ENCODE measurements around the gene CCDC141.
"Not testable (repeated sequence)": the region's sequence is repeated elsewhere in the genome, so short reads cannot be mapped to it uniquely, and the experiment has no call there.

Gene CCDC141, protein sequence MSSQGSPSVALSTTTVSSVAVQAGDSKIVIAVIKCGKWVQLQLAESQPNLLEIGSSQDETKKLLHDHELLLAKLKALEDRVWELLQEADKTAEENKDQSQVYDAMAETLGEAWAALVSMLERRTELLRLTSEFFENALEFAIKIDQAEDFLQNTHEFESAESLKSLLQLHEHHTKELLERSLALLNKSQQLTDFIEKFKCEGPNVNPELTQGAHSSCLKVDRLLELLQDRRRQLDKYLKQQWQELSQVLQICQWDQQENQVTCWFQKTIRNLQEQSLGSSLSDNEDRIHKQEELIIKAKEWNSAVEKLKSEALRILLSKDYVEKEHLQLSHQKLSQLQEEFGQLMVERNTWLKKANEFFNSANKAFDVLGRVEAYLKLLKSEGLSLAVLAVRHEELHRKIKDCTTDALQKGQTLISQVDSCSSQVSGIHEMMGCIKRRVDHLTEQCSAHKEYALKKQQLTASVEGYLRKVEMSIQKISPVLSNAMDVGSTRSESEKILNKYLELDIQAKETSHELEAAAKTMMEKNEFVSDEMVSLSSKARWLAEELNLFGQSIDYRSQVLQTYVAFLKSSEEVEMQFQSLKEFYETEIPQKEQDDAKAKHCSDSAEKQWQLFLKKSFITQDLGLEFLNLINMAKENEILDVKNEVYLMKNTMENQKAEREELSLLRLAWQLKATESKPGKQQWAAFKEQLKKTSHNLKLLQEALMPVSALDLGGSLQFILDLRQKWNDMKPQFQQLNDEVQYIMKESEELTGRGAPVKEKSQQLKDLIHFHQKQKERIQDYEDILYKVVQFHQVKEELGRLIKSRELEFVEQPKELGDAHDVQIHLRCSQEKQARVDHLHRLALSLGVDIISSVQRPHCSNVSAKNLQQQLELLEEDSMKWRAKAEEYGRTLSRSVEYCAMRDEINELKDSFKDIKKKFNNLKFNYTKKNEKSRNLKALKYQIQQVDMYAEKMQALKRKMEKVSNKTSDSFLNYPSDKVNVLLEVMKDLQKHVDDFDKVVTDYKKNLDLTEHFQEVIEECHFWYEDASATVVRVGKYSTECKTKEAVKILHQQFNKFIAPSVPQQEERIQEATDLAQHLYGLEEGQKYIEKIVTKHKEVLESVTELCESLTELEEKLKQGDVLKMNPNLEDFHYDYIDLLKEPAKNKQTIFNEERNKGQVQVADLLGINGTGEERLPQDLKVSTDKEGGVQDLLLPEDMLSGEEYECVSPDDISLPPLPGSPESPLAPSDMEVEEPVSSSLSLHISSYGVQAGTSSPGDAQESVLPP (N-terminal part only)

DNA sequence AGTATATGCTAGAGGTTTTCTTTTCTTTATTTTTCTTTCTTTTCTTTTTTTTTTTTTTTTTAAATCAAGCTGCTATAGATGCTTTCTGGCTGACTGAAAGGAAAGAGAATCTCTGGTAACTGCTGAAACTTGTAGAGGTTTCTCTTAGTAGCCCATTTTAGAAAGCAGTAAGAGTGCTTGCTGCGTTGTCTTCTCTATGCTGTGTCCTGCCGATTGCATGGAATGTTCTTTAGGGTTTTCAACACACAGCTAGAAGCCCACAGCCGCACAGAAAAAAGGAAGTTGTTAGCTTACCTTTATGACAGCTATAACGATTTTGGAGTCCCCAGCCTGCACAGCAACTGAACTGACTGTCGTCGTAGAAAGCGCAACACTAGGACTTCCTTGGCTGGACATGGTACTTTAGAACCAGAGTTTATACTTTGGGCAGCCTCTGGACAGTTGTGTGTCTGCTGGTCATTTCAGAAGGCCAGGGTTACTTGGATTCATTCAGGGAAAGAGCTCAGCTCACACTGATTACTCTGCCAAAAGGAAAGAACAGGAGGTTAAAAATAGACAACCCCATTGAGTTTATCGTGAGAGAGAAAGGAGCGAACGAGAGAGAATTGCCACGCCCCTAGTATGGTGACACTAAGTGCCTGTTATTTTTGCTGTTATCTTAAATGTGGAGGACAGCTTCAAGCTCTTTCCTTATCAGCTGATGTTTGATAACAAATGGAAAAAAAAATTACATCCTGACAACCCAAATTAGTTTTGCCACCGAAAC lies at the start of gene CCDC141:
CCDC141 (minus strand) TSS at position 592 of the 766 bp plus-strand sequence; CDS start at position 396, 196 bp downstream.
- no peak for DNase-seq (ENCODE audit: low read depth)

DNA sequence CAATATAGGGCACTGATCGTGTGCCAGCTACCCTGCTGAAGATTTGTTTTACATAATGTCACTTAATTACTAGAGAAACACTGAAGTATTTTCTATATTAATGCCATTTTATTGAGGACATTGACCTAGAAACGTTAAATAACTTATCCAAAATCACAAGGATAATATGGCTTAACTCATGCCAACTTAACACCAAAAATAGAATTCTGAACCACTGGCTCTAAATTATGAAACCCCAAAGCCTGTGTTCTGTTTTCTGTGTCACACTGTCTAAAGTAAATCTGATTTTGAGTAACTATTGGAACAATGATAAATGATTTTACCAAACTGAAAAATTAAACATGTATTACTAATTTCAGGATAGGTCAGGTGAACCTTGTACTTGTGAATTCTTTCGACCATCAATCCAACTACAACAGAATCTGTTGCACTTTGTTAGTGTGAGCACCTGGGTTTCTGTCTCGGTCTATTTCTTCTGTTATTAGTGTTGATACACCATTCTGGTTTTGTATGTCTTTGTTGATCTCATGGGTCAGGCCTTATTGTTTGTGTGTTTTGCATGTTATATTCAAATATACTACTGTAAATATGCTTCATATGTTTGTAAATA lies 48.2 kb upstream of the CCDC141 start:
- no peak for DNase-seq (ENCODE audit: low read depth)

DNA sequence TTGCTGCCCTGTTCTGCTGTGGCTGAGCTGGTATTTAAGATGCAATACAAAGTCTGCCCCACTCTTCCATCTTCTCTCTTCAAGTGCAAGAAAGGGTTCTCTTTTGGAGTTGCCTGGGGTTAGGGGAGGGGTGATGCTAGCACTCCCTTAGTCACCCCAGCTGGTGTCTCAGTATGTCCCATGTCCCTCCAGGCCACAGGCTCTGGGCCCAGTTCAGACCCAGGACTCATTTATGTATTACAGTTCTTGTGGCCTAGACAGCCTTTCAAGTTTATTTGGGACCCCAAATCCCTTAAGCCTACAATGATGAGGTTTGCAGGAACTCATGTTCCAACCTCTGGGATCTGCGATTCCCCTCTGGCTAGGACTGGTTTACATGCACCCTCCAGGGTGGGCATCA lies 47.2 kb upstream of the CCDC141 start:
- DNase-seq (ENCODE audit: low read depth), result no peak

DNA sequence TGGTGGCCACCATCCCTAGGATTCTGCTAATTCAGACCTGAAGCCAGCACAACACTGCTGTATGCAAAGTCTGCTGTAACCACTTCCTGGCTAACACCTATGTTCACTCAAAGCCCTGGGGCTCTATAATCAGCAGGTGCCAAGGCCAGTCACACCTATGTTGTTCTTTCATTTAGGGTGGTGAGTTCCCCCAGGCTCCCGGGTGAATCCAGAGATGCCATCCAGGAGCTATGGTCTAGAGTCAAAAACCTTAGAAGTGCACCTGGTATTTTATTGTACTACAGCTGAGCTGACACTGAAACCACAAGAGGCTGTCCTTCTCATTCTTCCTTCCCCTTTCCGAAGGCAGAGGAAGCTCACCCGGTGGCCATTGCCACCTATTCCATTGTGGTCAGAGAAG lies 46.2 kb upstream of the CCDC141 start:
- DNase-seq (ENCODE audit: low read depth), result no peak

DNA sequence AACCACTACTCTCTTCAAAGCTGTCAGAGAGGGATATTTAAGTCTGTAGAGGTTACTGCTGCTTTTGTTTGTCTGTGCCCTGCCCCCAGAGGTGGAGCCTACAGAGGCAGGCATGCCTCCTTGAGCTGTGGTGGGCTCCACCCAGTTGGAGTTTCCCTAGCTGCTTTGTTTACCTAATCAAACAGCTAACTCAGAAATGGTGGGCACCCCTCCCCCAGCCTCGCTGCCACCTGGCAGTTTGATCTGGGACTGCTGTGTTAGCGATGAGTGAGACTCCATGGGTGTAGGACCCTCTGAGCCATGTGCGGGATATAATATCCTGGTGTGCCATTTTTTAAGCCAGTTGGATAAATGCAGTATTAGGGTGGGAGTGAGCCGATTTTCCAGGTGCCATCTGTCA lies 43.0 kb upstream of the CCDC141 start:
- DNase-seq (ENCODE audit: low read depth), result not testable (repeated sequence)

DNA sequence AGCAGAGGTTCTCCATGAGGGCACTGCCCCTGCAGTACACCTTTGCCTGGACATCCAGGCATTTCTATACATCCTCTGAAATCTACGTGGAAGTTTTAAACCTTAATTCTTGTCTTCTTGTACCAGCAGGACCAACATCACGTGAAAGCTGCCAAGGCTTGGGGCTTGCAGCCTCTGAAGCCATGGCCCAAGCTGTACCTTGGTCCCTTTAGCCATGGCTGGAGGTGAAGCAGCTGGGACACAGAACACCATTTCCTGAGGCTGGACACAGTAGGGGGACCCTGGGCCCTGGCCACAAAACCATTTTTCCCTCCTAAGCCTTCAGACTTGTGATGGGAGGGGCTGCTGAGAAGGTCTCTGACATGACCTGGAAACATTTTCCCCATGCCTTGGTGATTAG lies 32.8 kb upstream of the CCDC141 start:
- DNase-seq (ENCODE audit: low read depth), result no peak

DNA sequence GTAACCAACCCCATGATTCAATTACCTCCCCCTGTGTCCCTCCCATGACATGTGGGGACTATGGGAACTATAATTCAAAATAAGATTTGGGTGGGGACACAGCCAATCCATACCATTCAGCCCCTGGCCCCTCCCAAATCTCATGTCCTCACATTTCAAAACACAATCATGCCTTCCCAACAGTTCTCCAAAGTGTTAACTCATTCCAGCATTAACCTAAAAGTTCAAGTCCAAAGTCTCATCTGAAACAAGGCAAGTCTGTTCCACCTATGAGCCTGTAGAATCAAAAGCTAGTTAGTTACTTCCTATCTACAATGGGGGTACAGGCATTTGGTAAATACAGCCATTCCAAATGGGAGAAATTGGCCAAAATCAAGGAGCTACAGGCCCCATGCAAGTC lies 32.0 kb upstream of the CCDC141 start:
- no peak for DNase-seq (ENCODE audit: low read depth)

DNA sequence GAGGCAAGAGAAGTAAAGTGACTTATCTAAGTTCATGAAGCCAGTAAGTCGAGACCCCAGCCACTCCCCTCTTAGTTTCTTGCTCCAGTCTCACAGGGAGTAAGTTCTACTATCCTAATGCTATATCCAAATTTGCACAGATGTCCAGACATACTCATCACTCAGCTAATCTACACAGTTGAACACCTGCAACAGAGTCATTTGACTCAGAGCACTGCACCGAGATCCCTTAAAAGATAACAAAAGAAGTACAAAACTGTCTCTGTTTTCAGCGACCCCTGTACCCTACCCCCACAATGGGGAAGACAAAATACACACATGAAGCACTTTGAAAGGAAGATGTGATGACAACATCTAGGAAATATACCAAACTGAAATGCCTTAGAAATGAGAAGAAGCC lies 22.6 kb upstream of the CCDC141 start:
- DNase-seq (ENCODE audit: low read depth), result no peak

DNA sequence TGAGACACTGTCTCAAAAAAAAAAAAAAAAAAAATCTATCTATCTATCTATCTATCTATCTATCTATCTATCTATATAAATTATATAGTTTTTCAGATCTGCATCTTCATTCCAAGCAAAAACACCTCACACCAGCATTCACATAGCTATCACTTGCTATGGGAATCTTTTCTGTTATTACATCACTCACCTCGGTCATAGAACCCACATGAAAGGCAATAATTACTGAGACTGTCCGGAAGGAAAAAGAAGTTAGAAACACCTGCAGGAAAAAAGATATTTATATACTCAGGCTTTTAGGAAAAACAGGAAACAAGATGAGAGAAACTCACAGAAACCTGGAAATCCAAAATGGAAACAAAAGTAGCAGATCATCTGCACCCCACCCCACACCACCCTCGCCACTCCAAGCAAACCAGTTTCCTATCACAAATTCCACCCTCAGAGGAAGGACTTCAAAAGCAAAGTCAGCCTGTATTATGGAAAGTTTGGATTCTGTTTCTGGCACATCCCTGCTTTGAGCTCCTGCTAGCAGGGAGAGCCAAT lies 21.9 kb upstream of the CCDC141 start:
- DNase-seq (ENCODE audit: low read depth), result no peak

DNA sequence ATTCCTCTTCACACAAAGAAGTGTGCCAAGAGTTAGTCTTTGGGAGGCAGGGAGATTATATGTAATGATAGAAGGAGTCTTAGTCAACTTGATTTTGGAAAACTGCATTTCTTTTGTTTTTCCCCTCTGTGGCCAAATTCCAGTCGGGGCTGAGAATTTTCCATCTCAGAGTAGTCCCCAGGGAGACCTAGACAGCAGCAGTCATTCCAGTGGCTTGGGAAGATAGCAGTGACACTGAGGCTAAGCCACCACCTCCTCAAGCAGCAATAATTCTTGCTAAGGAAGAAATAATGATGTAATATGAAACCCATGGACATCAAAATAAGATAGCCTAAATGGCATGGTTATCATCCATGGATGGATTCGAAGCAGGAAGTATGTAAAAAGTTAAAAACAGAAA lies 21.0 kb upstream of the CCDC141 start:
- DNase-seq (ENCODE audit: low read depth), result no peak

DNA sequence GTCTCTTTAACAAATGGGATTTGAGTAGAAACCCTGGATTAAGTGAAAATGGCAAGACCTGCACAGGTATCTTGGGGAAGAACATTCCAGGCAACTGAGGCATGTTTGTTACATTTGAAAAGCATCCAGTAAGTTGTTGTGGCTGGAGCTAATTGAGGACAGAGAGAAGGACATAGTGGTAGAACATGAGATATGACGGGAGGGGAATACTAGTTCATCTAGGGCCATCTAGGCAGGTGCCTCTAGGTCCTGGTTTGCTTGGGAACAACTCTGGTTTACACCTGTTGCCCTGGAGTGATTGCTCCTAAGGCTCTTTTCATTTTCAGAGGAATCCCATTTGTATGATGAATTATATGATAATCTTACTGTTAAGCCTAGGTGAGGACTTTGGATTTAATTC lies 19.7 kb upstream of the CCDC141 start:
- DNase-seq (ENCODE audit: low read depth), result no peak

DNA sequence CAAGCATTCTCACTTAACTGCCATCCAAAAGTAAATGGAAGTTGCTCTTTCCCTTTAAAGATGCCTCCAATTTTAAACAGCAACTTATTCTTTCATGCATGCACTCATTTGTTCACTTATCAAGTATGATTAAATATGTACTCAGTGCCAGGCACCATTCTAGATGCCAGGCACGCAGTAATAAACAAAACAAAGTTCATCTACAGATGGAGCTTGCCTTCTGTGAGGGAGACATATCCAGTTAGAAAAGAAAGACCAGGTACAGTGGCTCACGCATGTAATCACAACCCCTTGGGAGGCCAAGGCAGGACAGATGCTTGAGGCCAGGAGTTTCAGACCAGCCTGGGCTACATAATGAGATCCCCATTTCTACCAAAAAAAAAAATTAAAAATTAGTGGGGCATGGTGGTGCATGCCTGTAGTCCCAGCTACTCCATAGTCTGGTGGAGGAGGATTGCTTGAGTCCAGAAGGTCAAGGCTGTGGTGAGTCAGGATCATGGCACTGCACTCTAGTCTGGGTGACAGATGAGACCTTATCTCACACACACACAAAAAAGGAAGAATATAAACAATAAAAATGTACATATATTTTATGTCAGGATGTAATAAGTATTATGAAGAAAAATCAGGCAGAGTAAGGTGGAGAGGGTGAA lies 19.2 kb upstream of the CCDC141 start:
- DNase-seq (ENCODE audit: low read depth), result no peak

DNA sequence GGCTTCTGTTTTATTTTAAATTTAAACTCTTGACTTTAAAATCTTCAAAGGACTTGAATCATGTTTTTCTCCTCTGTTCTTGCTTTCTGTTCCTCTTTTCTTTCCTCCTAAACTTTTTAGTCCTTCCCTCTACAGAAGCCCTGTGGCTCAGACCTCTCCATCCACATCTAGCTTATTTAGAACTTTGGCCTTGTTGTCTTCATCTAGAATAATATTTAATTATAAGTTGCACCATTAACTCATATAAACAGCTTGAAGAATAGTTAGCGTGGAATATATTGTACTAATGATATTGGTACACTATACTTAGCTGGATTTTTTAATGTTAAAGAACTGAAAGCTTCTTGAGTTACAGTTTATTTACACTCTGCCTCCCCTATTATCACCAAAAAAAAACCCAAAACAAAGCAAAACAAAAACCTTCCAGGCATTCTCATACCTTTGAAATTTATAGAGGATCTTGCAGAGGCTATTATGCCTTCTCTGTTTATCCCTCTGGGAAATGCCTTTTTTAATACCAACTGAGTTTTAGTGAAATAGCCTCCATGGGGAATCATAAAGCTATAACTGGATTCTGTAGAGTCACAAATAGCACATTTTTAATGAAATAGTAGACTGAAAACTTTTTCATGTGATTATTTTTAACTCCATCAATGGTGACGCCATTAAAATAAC lies 9.2 kb upstream of the CCDC141 start:
- DNase-seq (ENCODE audit: low read depth), result no peak

DNA sequence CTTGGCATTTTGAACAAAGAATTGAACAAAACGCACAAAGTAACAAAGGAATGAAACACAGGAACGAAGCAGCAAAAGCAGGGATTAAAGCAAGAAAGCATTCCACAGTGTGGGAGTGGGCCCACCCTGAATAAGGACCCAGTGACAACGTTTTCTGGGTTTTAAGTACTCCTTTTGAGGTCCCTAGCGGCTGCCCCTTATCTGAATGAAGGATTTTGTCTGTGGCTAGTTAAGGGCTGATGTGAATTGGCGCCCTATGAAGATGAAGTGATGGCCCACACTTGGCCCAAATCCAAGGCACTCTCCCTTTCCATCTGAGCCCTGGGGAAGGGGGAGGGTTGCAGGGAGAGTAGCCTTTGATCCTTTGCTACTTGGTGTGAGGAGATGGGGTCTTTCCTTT lies 7.8 kb upstream of the CCDC141 start:
- no peak for DNase-seq (ENCODE audit: low read depth)

DNA sequence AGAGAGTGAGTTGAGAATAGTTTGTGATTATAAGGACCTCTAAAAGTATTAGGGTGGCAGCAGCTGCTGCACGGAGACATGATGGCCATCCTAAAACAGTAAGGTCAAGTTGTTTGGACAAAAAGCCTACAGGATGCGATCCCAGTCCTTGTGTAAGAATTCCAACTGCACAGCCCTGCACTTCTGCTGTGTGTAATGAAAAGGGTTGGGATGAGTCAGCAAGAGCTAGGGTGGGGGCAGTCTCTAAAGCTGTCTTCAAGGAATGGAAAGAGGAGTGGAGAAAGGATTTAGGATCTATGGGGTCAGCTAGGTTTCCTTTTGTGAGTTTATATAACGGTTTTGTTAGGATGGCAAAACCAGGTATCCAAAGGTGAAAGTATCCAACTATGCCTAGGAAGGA lies 3.6 kb upstream of the CCDC141 start:
- DNase-seq (ENCODE audit: low read depth), result not testable (repeated sequence)

DNA sequence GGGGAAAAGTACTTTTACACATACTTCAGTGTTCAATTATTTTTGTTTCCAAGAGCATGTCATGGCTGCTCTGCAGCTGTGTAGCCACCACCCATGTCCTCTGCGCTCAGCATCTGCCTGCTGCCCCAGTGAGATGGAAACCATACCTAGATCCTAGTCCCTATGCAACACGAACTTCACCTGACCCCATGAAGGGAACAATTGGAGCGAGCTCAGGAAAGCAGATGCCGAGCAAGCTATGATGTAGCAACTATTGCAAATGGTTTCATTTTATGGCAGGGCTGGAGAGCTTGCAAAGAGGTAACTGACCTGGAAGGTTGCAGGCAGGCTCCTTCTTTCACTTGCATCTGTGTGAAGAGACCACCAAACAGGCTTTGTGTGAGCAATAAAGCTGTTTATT lies 1.3 kb upstream of the CCDC141 start:
- no peak for DNase-seq (ENCODE audit: low read depth)

DNA sequence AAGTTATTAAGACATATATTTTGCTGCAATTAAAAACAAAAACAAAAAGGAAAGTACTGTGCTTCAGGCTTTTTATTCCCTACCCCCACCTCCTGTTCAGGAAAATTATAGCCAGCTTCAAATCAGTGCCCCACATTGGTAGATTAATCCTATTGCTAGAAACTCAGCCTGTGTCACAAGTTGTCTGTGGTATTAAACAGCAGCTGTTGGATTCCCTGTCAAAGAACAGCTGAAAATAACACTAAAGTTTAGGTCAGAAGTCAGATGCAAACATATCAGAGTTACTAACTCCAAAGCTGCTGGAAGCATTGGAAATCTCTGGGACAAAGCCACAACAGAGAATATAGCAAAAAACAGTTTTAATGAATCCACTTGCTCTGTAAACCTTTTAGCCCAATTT lies 818 bp upstream of the CCDC141 start:
- DNase-seq (ENCODE audit: low read depth), result no peak

DNA sequence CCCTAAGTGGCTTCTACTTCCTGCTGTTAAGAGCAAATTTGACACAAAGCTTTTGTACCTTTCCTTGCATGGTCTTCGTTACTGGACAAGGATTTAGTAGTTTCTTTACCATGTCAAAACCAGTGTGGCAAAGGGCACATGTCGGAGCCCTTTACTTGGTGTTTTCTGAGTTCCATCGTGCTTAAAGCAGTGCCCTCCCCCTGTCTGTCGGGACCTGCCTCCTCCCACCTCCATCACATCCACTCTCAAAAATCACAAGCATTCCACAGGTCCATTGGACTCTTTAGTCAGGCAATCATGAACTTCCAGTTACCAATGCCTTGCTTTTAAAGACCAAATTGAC lies 763 bp downstream of the CCDC141 start:
- no peak for DNase-seq (ENCODE audit: low read depth)

DNA sequence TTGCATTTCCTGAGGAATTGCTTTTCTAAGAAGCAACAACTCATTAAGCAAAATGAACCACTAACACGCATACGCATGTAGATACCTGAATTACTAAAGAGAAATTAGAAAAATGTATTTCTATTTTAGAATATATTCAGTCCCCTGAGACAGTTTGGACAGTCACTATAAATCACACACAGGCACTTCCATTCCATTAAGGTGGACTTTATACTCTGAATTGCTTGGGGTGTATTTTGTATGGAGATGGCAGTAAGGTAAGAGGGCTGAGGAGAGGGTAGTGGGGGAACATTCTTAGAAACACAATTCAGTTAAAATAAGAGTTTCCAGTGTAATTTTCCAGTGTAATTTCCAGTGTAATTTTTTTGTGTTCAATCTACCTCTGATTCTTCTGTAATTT lies 1.8 kb downstream of the CCDC141 start:
- no peak for DNase-seq (ENCODE audit: low read depth)

DNA sequence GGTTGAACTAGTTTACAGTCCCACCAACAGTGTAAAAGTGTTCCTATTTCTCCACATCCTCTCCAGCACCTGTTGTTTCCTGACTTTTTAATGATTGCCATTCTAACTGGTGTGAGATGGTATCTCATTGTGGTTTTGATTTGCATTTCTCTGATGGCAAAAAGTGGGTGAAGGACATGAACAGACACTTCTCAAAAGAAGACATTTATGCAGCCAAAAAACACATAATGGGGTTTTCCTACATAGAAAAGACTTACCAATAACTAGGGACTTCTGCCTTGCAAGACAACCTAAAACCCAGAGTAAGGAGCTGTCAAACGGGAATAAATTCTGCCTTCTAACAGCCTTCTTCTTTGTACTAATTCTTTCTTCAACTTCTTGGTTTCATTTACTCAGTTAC lies 4.3 kb downstream of the CCDC141 start:
- not testable (repeated sequence) for DNase-seq (ENCODE audit: low read depth)
